K562 (cell line): Measurements from ENCODE around the gene SLC34A1. TPM values are rescaled to one million over a fixed set of nuclear protein-coding genes. Genes with fewer than 3 reads are reported as not detected.

ENCODE experiments used
- ATAC-seq: fragments of 200-7000 bp; cut with Tn5 transposase; 3 replicates; pipeline ENCODE4 v1.9.1; 2020; ENCODE audit warnings: moderate library complexity
- BruUV-seq: library from RNA; stranded (reverse); fragments of 400-500 nt; replicated peaks from 2 replicates; lab custom pipeline; 2021; lab: Mats Ljungman, UMichigan
- CTCF ChIA-PET: fragments of 300-600 bp; formaldehyde crosslinking; extraction: SDS; loops from one replicate; lab custom pipeline; 2021; ENCODE audit warnings: low intra/inter-chr PET ratio; lab: Yijun Ruan, JAX
- POLR2A ChIA-PET: fragments of 300-600, 350-650 bp; sonication (Branson Sonifier 250); formaldehyde crosslinking; extraction: SDS; loops from one replicate; lab custom pipeline; 2021; ENCODE audit warnings: antibody characterized with exemption, inconsistent platforms; lab: Yijun Ruan, JAX
- DNase-seq, 4 experiments: peaks; one replicate each; pipeline versions ENCODE4 v3.0.0 to v3.0.0-alpha.2; 2011 to 2018; ENCODE audit warnings: low spot score in 3 of 4, mixed read lengths in 3 of 4; ENCODE audit errors: extremely low read depth in 1 of 4
- FAIRE-seq: peaks from 2 replicates; lab custom pipeline; 2011; peaks lifted over from hg19 to GRCh38; lab: Jason Lieb, UNC
- H2AFZ ChIP-seq: 2 replicates; pipeline ENCODE4 v1.6.0; 2011; ENCODE audit warnings: low read depth, low read length, control low read depth, inconsistent platforms
- H3K27ac ChIP-seq: fragments of 200-600 bp; 3 replicates; pipeline ENCODE4 v1.8.0; 2011; ENCODE audit warnings: low read depth, mild to moderate bottlenecking, control low read depth, inconsistent platforms, low read length, moderate library complexity, mixed read lengths; ENCODE audit errors: extremely low read depth
- H3K27me3 ChIP-seq, 2 experiments: fragments of 300-600 bp in 1 of 2; 2 replicates in 1 of 2; 3 replicates in 1 of 2; pipeline versions ENCODE4 v1.6.0 to v1.8.0; 2011; ENCODE audit warnings: inconsistent platforms in 2 of 2, low read length in 2 of 2, mild to moderate bottlenecking in 1 of 2, mixed read lengths in 1 of 2, moderate library complexity in 1 of 2; ENCODE audit not compliant: control insufficient read depth in 2 of 2, insufficient read depth in 2 of 2
- H3K36me3 ChIP-seq: fragments of 300-600 bp; 3 replicates; pipeline ENCODE4 v1.8.0; 2011; ENCODE audit warnings: mild to moderate bottlenecking, low read length, inconsistent platforms; ENCODE audit not compliant: control insufficient read depth, insufficient read depth
- H3K4me1 ChIP-seq, 2 experiments: fragments of 200-600 bp in 1 of 2; replicated peaks in 1 of 2; 2 replicates in 1 of 2; 3 replicates in 1 of 2; pipeline versions ENCODE4 v1.5.1 to v1.8.0; 2011; ENCODE audit warnings: inconsistent platforms in 2 of 2, low read length in 2 of 2, mild to moderate bottlenecking in 1 of 2, mixed read lengths in 1 of 2, moderate library complexity in 1 of 2; ENCODE audit not compliant: control insufficient read depth in 2 of 2, insufficient read depth in 2 of 2
- H3K4me2 ChIP-seq: 2 replicates; pipeline ENCODE4 v1.6.1; 2011; ENCODE audit warnings: low read length, control low read depth, inconsistent platforms, mixed read lengths; ENCODE audit not compliant: insufficient read depth
- H3K4me3 ChIP-seq: fragments of 200-600 bp; sonication (generic), shearing (Covaris generic); 2 replicates; pipeline ENCODE4 v1.5.1; 2016; ENCODE audit warnings: control low read depth, inconsistent platforms
- H3K79me2 ChIP-seq: fragments of 200-600 bp; 3 replicates; pipeline ENCODE4 v1.8.0; 2011; ENCODE audit warnings: low read length, inconsistent platforms; ENCODE audit not compliant: control insufficient read depth, insufficient read depth
- H3K9ac ChIP-seq, 2 experiments: 2 replicates each; pipeline versions ENCODE4 v1.6.0 to v1.6.1; 2011; ENCODE audit warnings: low read depth in 2 of 2, low read length in 2 of 2, control low read depth in 1 of 2, inconsistent platforms in 1 of 2, mild to moderate bottlenecking in 1 of 2, mixed read lengths in 1 of 2; ENCODE audit not compliant: insufficient read depth in 1 of 2
- H3K9me1 ChIP-seq: one replicate; pipeline ENCODE4 v1.6.0; 2011; ENCODE audit warnings: inconsistent platforms, mild to moderate bottlenecking, low read length, moderate library complexity; ENCODE audit not compliant: control insufficient read depth, insufficient read depth
- H3K9me3 ChIP-seq: replicated peaks from 2 replicates; pipeline ENCODE4 v1.5.1; 2011; ENCODE audit warnings: low read depth, low read length, inconsistent platforms; ENCODE audit not compliant: control insufficient read depth, insufficient read depth
- H4K20me1 ChIP-seq: replicated peaks from 2 replicates; pipeline ENCODE4 v1.6.1; 2011; ENCODE audit warnings: low read length, inconsistent platforms, mixed read lengths; ENCODE audit not compliant: control insufficient read depth, insufficient read depth
- ESRRA ChIP-seq: fragments of 450-650 bp; IDR thresholded peaks from 2 replicates; pipeline ENCODE4 v1.6.1; 2014; ENCODE audit warnings: low read depth, mild to moderate bottlenecking, moderate library complexity, borderline replicate concordance
- PCBP1 ChIP-seq: fragments of 200-400 bp; formaldehyde crosslinking; IDR thresholded peaks from 2 replicates; pipeline ENCODE4 v1.6.1; 2018; ENCODE audit warnings: mild to moderate bottlenecking, low read depth, low read length; ENCODE audit not compliant: poor library complexity, severe bottlenecking
- POLR2G ChIP-seq: fragments of 200-400 bp; formaldehyde crosslinking; IDR thresholded peaks from 2 replicates; pipeline ENCODE4 v1.6.1; 2017; ENCODE audit warnings: low read depth, mild to moderate bottlenecking, antibody characterized with exemption, low read length, moderate library complexity
- PRPF4 ChIP-seq: fragments of 200-400 bp; formaldehyde crosslinking; IDR thresholded peaks from one replicate; pipeline ENCODE4 v1.6.1; 2017; ENCODE audit warnings: low read length, low read depth, mild to moderate bottlenecking; ENCODE audit not compliant: insufficient read depth, poor library complexity, severe bottlenecking
- RBFOX2 ChIP-seq: fragments of 200-400 bp; formaldehyde crosslinking; IDR thresholded peaks from 2 replicates; pipeline ENCODE4 v1.6.1; 2017; ENCODE audit warnings: low read depth, mild to moderate bottlenecking, low read length, moderate library complexity
- RBM22 ChIP-seq: fragments of 200-400 bp; formaldehyde crosslinking; IDR thresholded peaks from 2 replicates; pipeline ENCODE4 v1.6.1; 2018; ENCODE audit warnings: low read length, low read depth; ENCODE audit not compliant: poor library complexity, severe bottlenecking
- ZNF699 ChIP-seq: fragments of 250-450 bp; sonication (Bioruptor Pico); IDR thresholded peaks from 2 replicates; pipeline ENCODE4 v1.8.0; 2021; ENCODE audit warnings: mild to moderate bottlenecking, moderate library complexity; ENCODE audit not compliant: insufficient replicate concordance
- WGBS: fragments of 100-300 bp; shearing (Covaris generic); methylation state at CpG from one replicate; pipeline ENCODE4 v1.1.6; 2016; ENCODE audit warnings: low coverage, mixed read lengths; ENCODE audit not compliant: insufficient coverage; ENCODE audit errors: missing lambda C conversion rate; 5-methylcytosine and 5-hydroxymethylcytosine counted together
- in situ Hi-C: fragments of 300-500 bp; cut with MboI; formaldehyde crosslinking; loops from 4 replicates; pipeline ENCODE4 v1.15.0; 2018; ENCODE audit warnings: inconsistent platforms, mixed read lengths
- intact Hi-C: fragments of 100-400 bp; cut with micrococcal nuclease; formaldehyde crosslinking; loops from 2 replicates; pipeline ENCODE4 v1.14.2; 2022
- polyA plus RNA-seq, 8 experiments: library from polyadenylated mRNA; depleted of rRNA in 4 of 8; stranded (reverse) in 5 of 8; unstranded in 3 of 8; fragments of >200 nt; fragmentation: Nextera tagmentation in 2 of 8; fragmentation: Illumina TruSeq in 1 of 8; extraction: Ambion mirVana in 2 of 8; extraction: Trizol in 1 of 8; gene quantifications; 2 replicates each; pipeline versions ENCODE4 v1.2.1 to v1.2.3, GENCODE V29; 2011 to 2014; ENCODE audit warnings: inconsistent platforms in 1 of 8, missing spikeins in 1 of 8
- total RNA-seq, 7 experiments: library from RNA; depleted of rRNA in 6 of 7; stranded (reverse); fragments of >200 nt in 6 of 7; fragmentation: Illumina TruSeq in 2 of 7; extraction: Trizol in 2 of 7; gene quantifications; 2 replicates each; pipeline versions ENCODE4 v1.2.1 to v1.2.3, GENCODE V29; 2011 to 2021; ENCODE audit warnings: low replicate concordance in 1 of 7

SLC34A1 gene
- total and polyA plus RNA-seq, 9 of the 15 experiments (the other 6 are each of a cell fraction or from before 2014, with no cell fraction given) = not detected

DNA sequence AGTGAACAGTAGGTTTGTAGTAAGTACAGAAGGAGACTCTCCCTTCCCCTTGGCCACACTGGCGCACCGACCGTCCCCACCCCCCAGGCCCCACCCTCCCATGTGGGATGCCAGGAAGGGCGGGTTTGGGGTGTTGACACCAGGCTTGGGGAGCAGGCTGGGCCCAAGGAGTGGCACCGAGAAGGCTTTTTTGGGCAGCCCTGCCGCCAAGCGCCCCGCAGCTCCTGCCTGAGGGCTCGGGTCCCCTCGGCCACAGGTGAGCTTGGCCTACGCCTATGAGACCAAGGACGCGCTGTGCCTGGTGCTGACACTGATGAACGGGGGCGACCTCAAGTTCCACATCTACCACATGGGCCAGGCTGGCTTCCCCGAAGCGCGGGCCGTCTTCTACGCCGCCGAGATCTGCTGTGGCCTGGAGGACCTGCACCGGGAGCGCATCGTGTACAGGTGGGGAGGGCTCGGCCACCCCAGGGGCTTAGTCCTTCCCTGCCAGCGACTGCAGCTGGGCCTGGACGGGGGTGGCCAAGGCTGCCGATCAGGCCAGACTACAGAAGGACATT lies 49.5 kb downstream of the SLC34A1 start:
- no peak overlapping the region for H3K4me2 ChIP-seq
- DNase-seq (no peak), FAIRE-seq (no peak), ATAC-seq (no peak)
- intact Hi-C loops = no loop called here
- peaks cover 28% of the 10 kb centered on the region for H3K79me2 ChIP-seq
- H3K36me3 ChIP-seq = peaks cover 99% of the 10 kb centered on the region; the same call in 2 of the 3 replicates
- in situ Hi-C loops = no loop called here
- CTCF ChIA-PET = no interaction called here
- no peak overlapping the region for H3K4me3 ChIP-seq
- H3K9me1 ChIP-seq = no peaks in the 10 kb centered on the region
- POLR2A ChIA-PET = interaction anchor here (0.6 to 10.8 kb wide), 7 partner anchors 11 to 103 kb away, joined by 3 to 210 read pairs (median 4); partner anchors contain the start of gene PRR7
- no peaks in the 10 kb centered on the region for H3K9me3 ChIP-seq
- BruUV-seq = no TSS peak
- peaks cover 10 to 48% of the 10 kb centered on the region in 2 experiments for H3K4me1 ChIP-seq
- H3K9ac ChIP-seq = peak overlapping the region in 1 of 2 experiments; percentile 33; a peak in 1 of 4 replicates
- TF ChIP-seq RBFOX2 (peak; percentile 58), ESRRA (no peak), POLR2G (peak; percentile 72), PRPF4 (no peak), RBM22 (peak; percentile 78), PCBP1 (peak; percentile 46), ZNF699 (no peak)
- no peak overlapping the region for H3K27ac ChIP-seq
- H4K20me1 ChIP-seq = peaks cover 12% of the 10 kb centered on the region; the same call in 1 of the 2 replicates
- 95% methylated on average over 18 of the region's 29 CpGs for WGBS
- no peak overlapping the region for H2AFZ ChIP-seq
- no peaks in the 10 kb centered on the region for H3K27me3 ChIP-seq
